Activated CD4-positive, alpha-beta T cell treated with anti-CD3 and anti-CD28 coated beads, Interleukin-2, amount 50 U/mL, for 16 hours (primary cell): ENCODE data around the gene ENDOG.
"Not testable (repeated sequence)": the region's sequence is repeated elsewhere in the genome, so short reads cannot be mapped to it uniquely, and the experiment has no call there.

Experiments used
- DNase-seq: peaks from one replicate; pipeline ENCODE4 v3.0.0-alpha.2; 2020

Gene ENDOG

DNA sequence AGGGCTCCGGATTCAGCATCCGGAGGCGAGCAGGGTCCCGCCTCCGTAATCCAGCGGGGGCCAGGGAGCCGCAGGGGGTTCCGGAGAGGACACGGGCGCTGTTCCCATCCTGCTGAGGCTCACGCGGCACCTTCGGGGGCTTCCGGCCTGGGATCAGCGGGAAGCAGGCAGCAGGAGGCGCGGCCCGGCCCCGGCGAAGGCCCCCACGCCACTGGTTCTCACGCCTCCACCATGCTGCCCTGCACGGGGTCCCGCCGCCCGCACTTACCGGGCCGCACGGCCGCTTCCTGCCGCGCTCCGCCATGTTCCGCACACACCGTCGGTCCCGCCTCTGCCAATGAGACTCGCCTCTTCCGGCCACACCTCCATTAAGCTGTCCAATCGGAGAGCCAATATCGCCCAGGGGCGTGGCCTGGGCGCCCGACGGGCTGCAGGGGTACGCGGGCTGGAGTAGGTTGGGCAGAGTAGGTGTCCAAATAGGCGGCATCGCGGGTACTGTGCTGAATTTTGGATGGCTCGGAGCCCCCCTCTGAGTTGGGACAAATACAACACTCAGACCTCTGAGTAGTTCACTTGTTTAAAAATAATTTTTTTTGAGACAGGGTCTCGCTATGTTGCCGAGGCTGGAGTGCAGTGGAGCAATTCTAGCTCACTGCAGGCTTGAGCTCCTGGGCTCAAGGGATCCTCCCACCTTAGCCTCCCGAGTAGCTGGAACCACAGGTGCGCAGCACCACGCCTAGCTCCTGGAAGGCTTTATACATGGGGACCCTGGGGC, 11.4 kb downstream of the ENDOG start, which contains the start of gene SPOUT1:
Gene SPOUT1, minus strand, starts transcription at position 318 of the 775 bp plus-strand sequence. Its CDS starts 14 bp downstream, at position 304.
- DNase-seq, result peak; percentile 98

- DNase-seq, result no peak
These were observed 15.4 kb downstream of the ENDOG start for GRCh38 chr9:128833696-128834095.

- no peak for DNase-seq
These were observed 17.2 kb downstream of the ENDOG start for GRCh38 chr9:128835246-128836210.

GRCh38 chr9:128836509-128837145, 18.3 kb downstream of the ENDOG start:
- no peak for DNase-seq

DNA sequence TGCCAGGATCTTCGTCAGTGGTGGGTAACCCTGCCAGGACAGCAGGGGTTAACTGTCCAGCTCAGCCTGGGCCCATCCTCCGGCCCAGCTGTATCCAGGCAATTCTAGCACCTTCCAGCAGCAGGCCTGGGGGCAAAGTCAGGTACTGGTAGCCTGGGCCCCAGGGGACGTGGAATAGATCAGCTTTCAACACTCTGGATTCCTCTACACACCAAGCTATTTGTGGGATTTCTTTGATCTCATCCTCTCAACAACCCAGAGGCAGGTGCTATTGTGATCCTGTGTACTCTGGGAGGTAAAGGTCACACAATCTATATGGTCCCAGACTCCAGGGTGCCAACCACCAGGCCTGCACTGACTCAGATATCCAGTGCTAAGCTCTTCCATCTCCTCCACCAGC, 20.0 kb downstream of the ENDOG start:
- no peak for DNase-seq

- no peak for DNase-seq
These were observed 22.2 kb downstream of the ENDOG start for GRCh38 chr9:128840524-128840923.

- DNase-seq, result no peak
These were observed 23.6 kb downstream of the ENDOG start for GRCh38 chr9:128841694-128842492.

GRCh38 chr9:128843171-128843570, 24.9 kb downstream of the ENDOG start:
- DNase-seq, result not testable (repeated sequence)

DNA sequence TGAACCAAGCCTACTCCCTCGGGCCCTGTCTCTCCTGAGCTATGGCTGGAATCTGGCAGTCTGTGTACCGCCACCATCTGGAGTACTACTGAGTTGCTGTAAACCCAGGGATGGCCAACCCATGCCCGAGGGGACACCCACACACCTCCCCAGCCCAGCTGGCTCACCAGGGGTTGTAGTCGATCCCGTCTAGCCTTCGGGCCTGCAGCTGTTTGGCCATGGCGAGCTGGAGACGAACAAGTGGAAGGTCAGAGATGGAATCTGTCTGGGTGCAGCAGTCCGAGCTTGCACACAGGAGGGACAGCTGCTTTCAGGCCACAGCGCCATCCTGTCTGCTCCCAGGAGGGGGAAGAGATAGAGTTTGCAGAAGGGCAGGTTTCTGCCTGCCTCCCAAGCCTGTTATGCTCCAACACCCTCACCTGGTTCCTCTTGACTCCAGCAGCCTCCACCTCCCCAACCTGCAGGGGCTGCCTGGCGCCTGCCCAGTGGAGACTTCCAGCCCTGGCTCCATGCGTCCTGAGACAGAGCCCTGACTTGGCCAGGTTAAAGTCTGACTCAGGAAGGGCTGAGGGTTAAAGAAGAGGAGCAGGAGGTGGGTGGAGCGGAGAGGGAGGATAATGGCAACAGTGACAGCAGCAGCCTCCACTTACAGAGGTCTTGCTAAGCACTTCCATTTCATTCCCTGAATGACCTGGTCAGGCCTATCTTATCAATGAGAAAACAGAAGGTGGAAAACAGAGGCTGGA, 27.1 kb downstream of the ENDOG start:
- no peak for DNase-seq

DNA sequence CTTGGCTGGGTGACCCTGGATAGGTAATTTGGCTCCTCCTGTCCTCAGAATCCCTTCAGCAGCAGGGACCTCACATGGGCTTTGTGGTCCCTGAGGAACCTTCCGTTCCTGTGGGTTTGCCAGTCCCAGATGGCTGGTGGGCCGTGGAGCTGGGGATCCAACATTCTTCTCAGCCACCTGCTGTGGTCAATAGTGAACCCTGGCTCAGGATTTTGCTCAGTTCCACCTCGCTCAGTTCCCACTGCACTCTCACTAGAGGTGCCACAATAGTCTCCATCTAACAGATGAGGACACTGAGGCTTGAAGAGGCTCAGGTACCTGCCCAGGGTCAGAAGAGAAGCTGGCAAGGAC, 28.4 kb downstream of the ENDOG start:
- no peak for DNase-seq

DNA sequence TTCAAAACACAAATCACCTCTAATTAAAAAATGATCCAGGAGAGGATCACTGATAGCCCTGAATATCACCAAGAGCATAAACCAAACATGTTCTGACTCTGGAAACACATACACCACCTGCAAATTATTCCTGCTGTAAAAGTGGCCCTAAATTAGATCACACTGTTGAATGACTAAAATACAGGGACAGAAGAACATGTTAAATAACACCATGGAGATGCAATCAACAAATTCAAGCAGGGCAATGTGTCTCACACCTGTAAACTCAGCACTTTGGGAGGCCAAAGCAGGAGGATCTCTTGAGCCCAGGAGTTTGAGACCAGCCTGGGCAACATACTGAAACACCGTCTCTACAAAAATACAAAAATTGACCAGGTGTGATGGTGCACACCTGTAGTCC, 29.5 kb downstream of the ENDOG start:
- DNase-seq, result no peak

- not testable (repeated sequence) for DNase-seq
These were observed 32.7 kb downstream of the ENDOG start for GRCh38 chr9:128851024-128851423.

DNA sequence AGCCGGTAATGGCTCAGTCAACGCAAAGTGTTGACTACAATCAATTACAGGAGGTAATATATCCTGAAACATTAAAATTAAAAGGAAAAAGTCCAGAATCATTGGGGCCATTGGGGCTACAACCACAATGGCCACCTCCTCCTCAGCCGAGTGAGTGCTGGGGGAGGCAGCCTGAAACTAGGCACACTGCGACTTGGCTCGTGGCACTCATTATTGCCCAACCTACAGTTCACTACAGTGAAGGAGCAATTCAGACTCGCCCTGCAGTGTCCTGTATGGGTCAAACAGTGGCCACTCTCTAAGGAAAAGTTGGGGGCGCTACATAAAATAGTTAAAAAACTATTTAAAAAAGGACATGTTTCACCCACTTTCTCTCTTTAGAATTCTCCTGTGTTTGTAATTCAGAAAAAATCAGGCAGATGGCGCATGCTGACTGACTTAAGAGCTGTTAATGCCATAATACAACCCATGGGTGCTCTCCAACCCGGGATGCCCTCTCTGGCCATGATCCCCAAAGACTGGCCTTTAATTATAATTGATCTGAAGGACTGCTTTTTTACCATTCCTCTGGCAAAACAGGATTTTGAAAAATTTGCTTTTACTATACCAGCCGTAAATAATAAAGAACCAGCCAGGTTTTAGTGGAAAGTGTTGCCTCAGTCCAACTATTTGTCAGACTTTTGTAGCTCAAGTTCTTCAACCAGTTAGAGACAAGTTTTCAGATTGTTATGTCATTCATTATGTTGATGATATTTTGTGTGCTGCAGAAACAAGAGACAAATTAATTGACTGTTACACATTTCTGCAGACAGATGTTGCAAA, 33.7 kb downstream of the ENDOG start:
- DNase-seq, result peak; percentile 29

- not testable (repeated sequence) for DNase-seq
These were observed 34.3 kb downstream of the ENDOG start for GRCh38 chr9:128852646-128853045.

DNA sequence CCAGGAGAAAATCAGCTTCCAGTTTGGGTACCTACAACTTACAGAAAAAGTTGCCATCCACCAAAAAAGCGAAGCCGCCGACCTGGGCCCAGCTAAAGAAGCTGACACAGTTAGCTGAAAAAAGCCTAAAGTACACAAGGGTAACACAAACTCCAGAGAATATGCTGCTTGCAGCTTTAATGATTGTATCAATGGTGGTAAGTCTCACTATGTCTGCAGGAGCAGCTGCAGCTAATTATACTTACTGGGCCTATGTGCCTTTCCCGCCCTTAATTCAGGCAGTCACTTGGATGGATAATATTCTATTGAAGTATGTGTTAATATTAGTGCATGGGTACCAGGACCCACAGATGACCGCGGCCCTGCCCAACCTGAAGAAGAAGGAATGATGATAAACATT, 36.2 kb downstream of the ENDOG start:
- not testable (repeated sequence) for DNase-seq

- DNase-seq, result not testable (repeated sequence)
These were observed 40.2 kb downstream of the ENDOG start for GRCh38 chr9:128858476-128858875.

DNA sequence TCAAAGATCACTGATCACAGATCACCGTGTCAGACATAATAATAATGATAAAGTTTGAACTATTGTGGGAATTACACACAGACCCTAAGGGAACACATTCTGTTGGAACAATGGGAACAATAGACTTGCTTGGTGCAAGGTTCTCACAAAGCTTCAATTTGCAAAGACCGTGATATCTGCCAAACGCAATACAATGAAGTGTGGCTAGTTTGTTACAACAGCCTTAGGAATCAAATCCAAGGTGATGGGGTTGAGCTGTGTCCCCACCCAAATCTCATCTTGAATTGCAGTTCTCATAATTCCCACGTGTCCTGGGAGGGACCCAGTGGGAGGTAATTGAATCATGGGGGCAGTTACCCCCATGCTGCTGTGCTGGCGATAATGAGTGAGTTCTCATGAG, 42.6 kb downstream of the ENDOG start:
- no peak for DNase-seq

DNA sequence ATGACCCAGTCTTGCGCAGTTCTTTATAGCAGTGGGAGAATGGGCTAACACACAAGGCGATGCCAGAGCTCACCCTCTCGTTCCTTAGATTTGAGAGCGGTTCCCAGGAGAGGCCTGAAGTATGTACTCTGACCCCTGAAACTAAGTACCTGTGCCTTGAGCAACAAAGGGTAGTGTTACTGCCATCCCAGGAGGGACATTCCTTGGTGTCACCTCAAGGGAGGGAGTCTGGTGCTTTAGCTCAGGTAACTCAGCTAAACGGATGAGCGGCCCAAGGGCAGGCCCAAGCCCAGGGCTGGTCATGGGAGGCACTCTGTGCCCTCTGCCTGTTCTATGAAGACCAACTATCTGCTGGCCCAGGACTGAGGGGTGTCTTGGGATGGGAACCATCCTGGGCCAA, 43.2 kb downstream of the ENDOG start:
- no peak for DNase-seq

DNA sequence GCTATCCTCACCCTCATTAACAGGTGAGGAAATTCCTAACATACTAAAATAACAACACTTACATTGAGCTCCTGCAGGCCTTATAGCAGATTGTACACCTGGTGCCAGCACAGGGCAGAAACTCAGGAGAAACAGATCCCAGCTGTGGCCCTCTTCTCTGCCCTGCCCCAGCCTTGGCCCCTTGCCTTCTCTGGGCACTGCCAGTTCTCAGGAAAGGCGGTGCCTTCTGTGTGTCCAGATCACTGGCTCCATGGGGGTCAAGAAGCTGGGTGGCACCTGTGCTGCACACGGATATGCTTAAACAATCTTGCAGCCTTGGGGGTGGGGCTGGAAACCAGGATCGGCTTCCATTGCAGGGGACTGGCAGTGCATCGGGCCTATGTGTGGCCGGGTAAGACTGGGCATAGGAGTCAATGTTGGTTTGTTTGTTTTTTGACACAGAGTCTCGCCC, 44.1 kb downstream of the ENDOG start:
- no peak for DNase-seq

- DNase-seq, result peak; percentile 83
These were observed 45.3 kb downstream of the ENDOG start for GRCh38 chr9:128863647-128864046.
